A673 (cell line): Measurements from ENCODE around the gene SH3BGRL3. TPM values are rescaled to one million over a fixed set of nuclear protein-coding genes. Genes with fewer than 3 reads are reported as not detected.
A peak's percentile ranks its signal among the peaks of the same experiment; 100 is the strongest.

Experiments
- BruUV-seq: library from RNA; stranded (reverse); fragments of 400-500 nt; replicated peaks from 2 replicates; lab custom pipeline; 2021; lab: Mats Ljungman, UMichigan
- CTCF ChIA-PET: fragments of 300-600 bp; sonication (Branson Sonifier 250); formaldehyde crosslinking; loops from one replicate; lab custom pipeline; 2022; ENCODE audit warnings: antibody characterized with exemption; lab: Charles Lee
- POLR2A ChIA-PET: fragments of 300-600 bp; sonication (Branson Sonifier 250); formaldehyde crosslinking; loops from one replicate; lab custom pipeline; 2022; ENCODE audit warnings: antibody characterized with exemption; ENCODE audit not compliant: low non-redundant PET; lab: Charles Lee
- DNase-seq: peaks from one replicate; pipeline ENCODE4 v3.0.0-alpha.2; 2015; ENCODE audit warnings: low spot score
- H3K27ac ChIP-seq: fragments of 200-600 bp; sonication (generic); 2 replicates; pipeline ENCODE4 v1.5.1; 2016; ENCODE audit warnings: mixed run types, low read depth, mild to moderate bottlenecking, mixed read lengths, antibody characterized with exemption, low read length; ENCODE audit not compliant: poor library complexity, severe bottlenecking
- H3K27me3 ChIP-seq: fragments of 200-600 bp; sonication (generic); replicated peaks from 2 replicates; pipeline ENCODE4 v1.6.1; 2017; ENCODE audit warnings: mixed run types, low read depth, mild to moderate bottlenecking, mixed read lengths, antibody characterized with exemption, low read length; ENCODE audit not compliant: insufficient read depth, poor library complexity
- H3K36me3 ChIP-seq: fragments of 200-600 bp; sonication (generic); 2 replicates; pipeline ENCODE4 v1.6.1; 2016; ENCODE audit warnings: mixed run types, mild to moderate bottlenecking, mixed read lengths, antibody characterized with exemption, low read length; ENCODE audit not compliant: insufficient read depth, poor library complexity, severe bottlenecking
- H3K4me1 ChIP-seq: fragments of 200-600 bp; sonication (generic); 2 replicates; pipeline ENCODE4 v1.6.1; 2017; ENCODE audit warnings: mixed run types, mild to moderate bottlenecking, mixed read lengths, antibody characterized with exemption, low read length; ENCODE audit not compliant: insufficient read depth, poor library complexity, severe bottlenecking
- H3K4me3 ChIP-seq: fragments of 200-600 bp; sonication (generic); 2 replicates; pipeline ENCODE4 v1.5.1; 2016; ENCODE audit warnings: low read depth, mixed run types, mild to moderate bottlenecking, mixed read lengths, low read length; ENCODE audit not compliant: poor library complexity, severe bottlenecking
- H3K9me3 ChIP-seq: fragments of 200-600 bp; sonication (generic); 2 replicates; pipeline ENCODE4 v1.6.1; 2016; ENCODE audit warnings: mixed run types, low read depth, mild to moderate bottlenecking, mixed read lengths, antibody characterized with exemption, low read length; ENCODE audit not compliant: poor library complexity, severe bottlenecking
- CTCF ChIP-seq: fragments of 300-800, 200-600 bp; sonication (generic); conservative IDR thresholded peaks from 2 replicates; pipeline ENCODE4 v1.5.1; 2017; ENCODE audit warnings: low read depth, mild to moderate bottlenecking, antibody characterized with exemption, low read length, moderate library complexity, mixed read lengths
- EZH2 ChIP-seq: fragments of 200-600 bp; sonication (generic); IDR thresholded peaks from 2 replicates; pipeline ENCODE4 v1.6.1; 2017; ENCODE audit warnings: borderline replicate concordance, low read depth, mild to moderate bottlenecking, mixed read lengths, antibody characterized with exemption, low read length; ENCODE audit not compliant: poor library complexity, severe bottlenecking
- intact Hi-C: fragments of 100-400 bp; cut with micrococcal nuclease; formaldehyde crosslinking; loops from one replicate; pipeline ENCODE4 v1.10.0; 2022; ENCODE audit not compliant: unreplicated experiment
- total RNA-seq: library from RNA; stranded (reverse); gene quantifications from 2 replicates; pipeline ENCODE4 v1.2.3, GENCODE V29; 2021

The SH3BGRL3 gene
- total RNA-seq, 1 experiment from 2014 or later: 138 TPM

GRCh38 chr1:26268290-26269197, 11.3 kb upstream of the SH3BGRL3 start:
- no TSS peak for BruUV-seq
- H3K27ac ChIP-seq: no peak overlapping the region
- H3K9me3 ChIP-seq: peaks cover 15% of the 10 kb centered on the region
- ChIA-PET POLR2A (no interaction called here), CTCF (no interaction called here)
- H3K4me1 ChIP-seq: no peaks in the 10 kb centered on the region
- intact Hi-C loops: no loop called here
- DNase-seq: no peak
- TF ChIP-seq EZH2: no peak
- no peak for TF ChIP-seq CTCF
- no peaks in the 10 kb centered on the region for H3K27me3 ChIP-seq
- no peak overlapping the region for H3K4me3 ChIP-seq
- H3K36me3 ChIP-seq: peaks cover 80% of the 10 kb centered on the region

- H3K4me3 ChIP-seq: no peak overlapping the region
- no peaks in the 10 kb centered on the region for H3K4me1 ChIP-seq
- H3K27me3 ChIP-seq: no peaks in the 10 kb centered on the region
- ChIA-PET CTCF (no interaction called here), POLR2A (no interaction called here)
- H3K9me3 ChIP-seq: peaks cover 15% of the 10 kb centered on the region
- BruUV-seq: no TSS peak
- intact Hi-C loops: no loop called here
- TF ChIP-seq EZH2: no peak
- no peak for TF ChIP-seq CTCF
- H3K27ac ChIP-seq: no peak overlapping the region
- peaks cover 79% of the 10 kb centered on the region for H3K36me3 ChIP-seq
- DNase-seq: no peak
Measured at GRCh38 chr1:26269198-26269550, 10.7 kb upstream of the SH3BGRL3 start.

GRCh38 chr1:26274801-26275425, 5.0 kb upstream of the SH3BGRL3 start:
- H3K27ac ChIP-seq: peak overlapping the region; percentile 75
- no peak for DNase-seq
- no peak for TF ChIP-seq EZH2
- TF ChIP-seq CTCF: no peak
- intact Hi-C loops: loop anchor here (5.0 kb wide), 1 partner anchor 38 kb away; no protein-coding TSS in a partner anchor
- CTCF ChIA-PET: interaction anchor here (1.3 kb wide), 2 partner anchors 47 to 170 kb away, joined by 4 to 5 read pairs; no protein-coding TSS in a partner anchor
- H3K4me3 ChIP-seq: no peak overlapping the region
- no peaks in the 10 kb centered on the region for H3K9me3 ChIP-seq
- H3K4me1 ChIP-seq: peaks cover 35% of the 10 kb centered on the region
- BruUV-seq: no TSS peak
- POLR2A ChIA-PET: interaction anchor here (0.7 kb wide), 1 partner anchor 106 kb away, joined by 5 read pairs; no protein-coding TSS in a partner anchor
- peaks cover 56% of the 10 kb centered on the region for H3K36me3 ChIP-seq
- no peaks in the 10 kb centered on the region for H3K27me3 ChIP-seq
